Keratinocyte (primary cell): ENCODE results near the gene PTPRN2. TPM values are rescaled to one million over a fixed set of nuclear protein-coding genes. Genes with fewer than 3 reads are reported as not detected.

ENCODE experiments used
- DNase-seq: peaks from one replicate; pipeline ENCODE4 v3.0.0-alpha.2; 2011; ENCODE audit warnings: low read depth, missing footprints, low spot score
- FAIRE-seq: peaks from 2 replicates; lab custom pipeline; 2011; peaks lifted over from hg19 to GRCh38; lab: Jason Lieb, UNC
- H2AFZ ChIP-seq: 2 replicates; pipeline ENCODE4 v1.6.0; 2012; ENCODE audit warnings: low read length, control low read depth, inconsistent platforms; ENCODE audit not compliant: control insufficient read depth
- H3K27ac ChIP-seq: 2 replicates; pipeline ENCODE4 v1.5.1; 2011; ENCODE audit warnings: low read length; ENCODE audit not compliant: control insufficient read depth, insufficient read depth
- H3K27me3 ChIP-seq: 3 replicates; pipeline ENCODE4 v1.6.0; 2011; ENCODE audit warnings: low read length; ENCODE audit not compliant: control insufficient read depth, insufficient read depth; ENCODE audit errors: extremely low read depth
- H3K36me3 ChIP-seq, 2 experiments: 2 replicates in 1 of 2; 3 replicates in 1 of 2; pipeline ENCODE4 v1.5.1; 2011; ENCODE audit warnings: low read length in 2 of 2, mild to moderate bottlenecking in 1 of 2; ENCODE audit not compliant: control insufficient read depth in 2 of 2, insufficient read depth in 2 of 2; ENCODE audit errors: extremely low read depth in 1 of 2
- H3K4me1 ChIP-seq: 3 replicates; pipeline ENCODE4 v1.5.1; 2011; ENCODE audit warnings: low read length; ENCODE audit not compliant: control insufficient read depth, insufficient read depth; ENCODE audit errors: extremely low read depth
- H3K4me2 ChIP-seq: 3 replicates; pipeline ENCODE4 v1.6.0; 2011; ENCODE audit warnings: low read depth, low read length; ENCODE audit not compliant: control insufficient read depth, insufficient read depth; ENCODE audit errors: extremely low read depth
- H3K4me3 ChIP-seq, 3 experiments: fragments of 200-600 bp in 1 of 3; sonication (generic) in 1 of 3; 2 replicates in 2 of 3; 3 replicates in 1 of 3; pipeline ENCODE4 v1.5.1; 2011 to 2016; ENCODE audit warnings: low read length in 3 of 3, mild to moderate bottlenecking in 3 of 3, control low read depth in 2 of 3, inconsistent platforms in 1 of 3, low read depth in 1 of 3, mixed read lengths in 1 of 3, mixed run types in 1 of 3, moderate library complexity in 1 of 3; ENCODE audit not compliant: control insufficient read depth in 2 of 3, insufficient read depth in 2 of 3; ENCODE audit errors: extremely low read depth in 1 of 3
- H3K79me2 ChIP-seq: 2 replicates; pipeline ENCODE4 v1.6.0; 2012; ENCODE audit warnings: low read length; ENCODE audit not compliant: control insufficient read depth, insufficient read depth
- H3K9ac ChIP-seq: 3 replicates; pipeline ENCODE4 v1.6.0; 2011; ENCODE audit warnings: low read length; ENCODE audit not compliant: control insufficient read depth, insufficient read depth; ENCODE audit errors: extremely low read depth
- H3K9me1 ChIP-seq: 3 replicates; pipeline ENCODE4 v1.6.0; 2011; ENCODE audit warnings: low read length; ENCODE audit not compliant: control insufficient read depth, insufficient read depth; ENCODE audit errors: extremely low read depth
- H3K9me3 ChIP-seq: 2 replicates; pipeline ENCODE4 v1.5.1; 2012; ENCODE audit warnings: low read depth, low read length; ENCODE audit not compliant: control insufficient read depth
- H4K20me1 ChIP-seq: 3 replicates; pipeline ENCODE4 v1.6.0; 2011; ENCODE audit warnings: low read length; ENCODE audit not compliant: control insufficient read depth, insufficient read depth; ENCODE audit errors: extremely low read depth
- CTCF ChIP-seq, 3 experiments: IDR thresholded peaks in 1 of 3; conservative IDR thresholded peaks in 1 of 3; optimal IDR thresholded peaks in 1 of 3; 2 replicates in 2 of 3; 3 replicates in 1 of 3; pipeline versions ENCODE3 to v1.5.1; 2011; ENCODE audit warnings: low read length in 3 of 3, mild to moderate bottlenecking in 3 of 3, moderate library complexity in 2 of 3, control low read depth in 1 of 3, inconsistent platforms in 1 of 3; ENCODE audit not compliant: insufficient read depth in 2 of 3; ENCODE audit errors: extremely low read depth in 1 of 3
- EZH2 ChIP-seq: IDR thresholded peaks from one replicate; pipeline ENCODE4 v1.6.1; 2012; ENCODE audit warnings: inconsistent platforms, mild to moderate bottlenecking, low read length, moderate library complexity
- dilution Hi-C: fragments of 300-500 bp; cut with MboI; formaldehyde crosslinking; loops from one replicate; pipeline ENCODE4 v1.7.0; 2020; ENCODE audit warnings: low sequenced_read_pairs; ENCODE audit not compliant: extremely low pct_ligation_motif_present
- polyA plus RNA-seq, 5 experiments: library from polyadenylated mRNA; depleted of rRNA in 3 of 5; stranded (reverse) in 3 of 5; stranded (forward) in 1 of 5; unstranded in 1 of 5; fragments of >200 nt; gene quantifications; 1 replicate in 1 of 5; 2 replicates in 3 of 5; 3 replicates in 1 of 5; pipeline versions ENCODE4 v1.2.1 to v1.2.3, GENCODE V29; 2011 to 2012; ENCODE audit warnings: missing spikeins in 2 of 5, low read depth in 1 of 5, low replicate concordance in 1 of 5

PTPRN2 gene
- polyA plus RNA-seq, 1 donor (not counting 4 experiments of a cell fraction or from before 2014, with no cell fraction given): not detected

GRCh38 chr7:158374146-158374545 lies 213.5 kb downstream of the PTPRN2 start:
- Histone ChIP-seq H3K36me3 (no peaks in the 10 kb centered on the region), H3K4me3 (no peak overlapping the region), H3K9me1 (no peaks in the 10 kb centered on the region), H3K27me3 (no peaks in the 10 kb centered on the region), H4K20me1 (no peaks in the 10 kb centered on the region), H3K9me3 (peaks cover 2% of the 10 kb centered on the region), H3K27ac (no peak overlapping the region), H3K4me2 (no peak overlapping the region), H3K4me1 (no peaks in the 10 kb centered on the region), H2AFZ (no peak overlapping the region), H3K79me2 (no peaks in the 10 kb centered on the region), H3K9ac (no peak overlapping the region)
- FAIRE-seq: no peak
- dilution Hi-C loops: no loop called here
- DNase-seq: no peak
- TF ChIP-seq CTCF (optimal IDR thresholded peaks at IDR 0.05 in 1 of 3, IDR thresholded peaks at IDR 0.05 in 1 of 3, conservative IDR thresholded peaks at IDR 0.05 in 1 of 3; ENCODE audit: extremely low read depth in 1 of 3, insufficient read depth in 2 of 3, low read length in 3 of 3) (no peak), EZH2 (no peak)

GRCh38 chr7:158373476-158374133 lies 214.0 kb downstream of the PTPRN2 start:
- Histone ChIP-seq H3K4me2 (no peak overlapping the region), H2AFZ (no peak overlapping the region), H3K79me2 (no peaks in the 10 kb centered on the region), H4K20me1 (no peaks in the 10 kb centered on the region), H3K36me3 (no peaks in the 10 kb centered on the region), H3K9me3 (peaks cover 2% of the 10 kb centered on the region), H3K4me1 (no peaks in the 10 kb centered on the region), H3K9me1 (no peaks in the 10 kb centered on the region), H3K4me3 (no peak overlapping the region), H3K27ac (no peak overlapping the region), H3K9ac (no peak overlapping the region), H3K27me3 (no peaks in the 10 kb centered on the region)
- dilution Hi-C loops: no loop called here
- TF ChIP-seq CTCF (optimal IDR thresholded peaks at IDR 0.05 in 1 of 3, IDR thresholded peaks at IDR 0.05 in 1 of 3, conservative IDR thresholded peaks at IDR 0.05 in 1 of 3; ENCODE audit: extremely low read depth in 1 of 3, insufficient read depth in 2 of 3, low read length in 3 of 3) (no peak), EZH2 (no peak)
- DNase-seq (no peak), FAIRE-seq (no peak)
